Lung (tissue), 12 donors: ENCODE measurements around the gene ERC2. TPM values are rescaled to one million over a fixed set of nuclear protein-coding genes. Genes with fewer than 3 reads are reported as not detected.
A peak's percentile ranks its signal among the peaks of the same experiment; 100 is the strongest.

Experiments
- ATAC-seq: fragments of 200-7000 bp; cut with Tn5 transposase; one replicate; pipeline ENCODE4 v1.9.1; 2020; ENCODE audit warnings: moderate number of reproducible peaks; ENCODE audit not compliant: insufficient read depth, low FRiP score
- DNase-seq, 3 donors: peaks; one replicate each; pipeline ENCODE4 v3.0.0-alpha.2; 2013 to 2017
- H3K27ac ChIP-seq, 2 donors: one replicate each; pipeline ENCODE4 v1.5.1; 2013; ENCODE audit warnings: mild to moderate bottlenecking in 2 of 2, moderate library complexity in 2 of 2, control low read depth in 1 of 2, inconsistent platforms in 1 of 2, low read depth in 1 of 2, low read length in 1 of 2
- H3K27me3 ChIP-seq, 3 donors: one replicate each; pipeline ENCODE4 v1.5.1; 2013; ENCODE audit warnings: low read length in 2 of 3; ENCODE audit not compliant: control insufficient read depth in 3 of 3, insufficient read depth in 3 of 3
- H3K36me3 ChIP-seq, 4 donors: one replicate each; pipeline ENCODE4 v1.5.1; 2013; ENCODE audit warnings: low read length in 4 of 4, mild to moderate bottlenecking in 1 of 4, moderate library complexity in 1 of 4; ENCODE audit not compliant: control insufficient read depth in 4 of 4, insufficient read depth in 4 of 4
- H3K4me1 ChIP-seq, 5 donors: one replicate each; pipeline ENCODE4 v1.5.1; 2013; ENCODE audit warnings: low read length in 5 of 5, mild to moderate bottlenecking in 2 of 5, moderate library complexity in 1 of 5; ENCODE audit not compliant: control insufficient read depth in 5 of 5, insufficient read depth in 5 of 5
- H3K4me3 ChIP-seq: one replicate; pipeline ENCODE4 v1.5.1; 2013; ENCODE audit warnings: mild to moderate bottlenecking, control low read depth, moderate library complexity
- H3K9ac ChIP-seq, 2 donors: one replicate each; pipeline ENCODE4 v1.5.1; 2013; ENCODE audit warnings: low read length in 2 of 2, control low read depth in 1 of 2; ENCODE audit not compliant: insufficient read depth in 1 of 2
- H3K9me3 ChIP-seq, 4 donors: one replicate each; pipeline ENCODE4 v1.5.1; 2013; ENCODE audit warnings: low read length in 3 of 4, mild to moderate bottlenecking in 1 of 4, moderate library complexity in 1 of 4; ENCODE audit not compliant: control insufficient read depth in 4 of 4, insufficient read depth in 3 of 4
- CTCF ChIP-seq: IDR thresholded peaks from 2 replicates; pipeline ENCODE4 v1.5.1; 2012; ENCODE audit warnings: mild to moderate bottlenecking; ENCODE audit errors: control extremely low read depth, extremely low read depth
- WGBS, 2 donors: extraction: QIAGEN DNeasy Blood & Tissue Kit; methylation state at CpG; one replicate each; pipeline ENCODE4 v1.1.7; 2013; 5-methylcytosine and 5-hydroxymethylcytosine counted together
- polyA plus RNA-seq, 2 donors: library from polyadenylated mRNA; stranded (reverse); fragments of 200-250 nt; gene quantifications; one replicate each; pipeline ENCODE4 v1.2.1, GENCODE V29; 2013
- total RNA-seq, 2 donors: library from RNA; depleted of rRNA in 1 of 2; stranded (reverse); fragments of >200 nt in 1 of 2; gene quantifications; one replicate each; pipeline ENCODE4 v1.2.1, GENCODE V29; 2014 to 2021
- donor health status: control.
- donor health status: control.
- donor health status: Bipolar disorder and iron deficiency.
- donor health status: healthy.
- donor health status: DM: yes; HTN: yes; CAD: no.

ERC2 gene
- total and polyA plus RNA-seq, 4 donors = 0.20 to 3.5 (median 0.97) TPM

DNA sequence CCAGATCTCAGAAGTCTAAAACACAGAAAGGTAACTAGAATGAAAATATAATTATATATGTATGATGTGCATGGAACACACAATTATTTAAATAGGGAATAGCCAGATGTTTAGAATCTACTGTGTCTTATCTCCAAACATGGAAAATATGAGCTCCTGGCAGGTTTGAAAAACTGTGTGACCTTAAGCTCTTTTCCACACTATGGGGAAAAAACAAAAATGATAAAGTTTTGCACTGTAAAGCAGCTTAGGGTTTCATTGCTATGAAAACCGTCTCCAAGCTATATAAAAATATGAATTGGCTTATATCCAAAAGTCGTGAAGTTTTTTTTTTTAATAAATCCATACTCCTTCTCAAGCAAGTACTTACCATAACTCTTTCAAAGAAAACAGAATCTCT, 159.8 kb downstream of the ERC2 start:
- TF ChIP-seq CTCF = no peak
- no peak for ATAC-seq

GRCh38 chr3:56304069-56304468, 164.2 kb downstream of the ERC2 start:
- DNase-seq = no peak
- Histone ChIP-seq H3K4me1 (peaks cover 0 to 4% (median 0%) of the 10 kb centered on the region in 5 donors), H3K36me3 (no peaks in the 10 kb centered on the region), H3K9ac (no peak overlapping the region), H3K9me3 (peaks cover 0 to 2% (median 0%) of the 10 kb centered on the region in 4 donors), H3K4me3 (no peak overlapping the region), H3K27ac (no peak overlapping the region), H3K27me3 (no peaks in the 10 kb centered on the region)
- no peak for ATAC-seq
- no peak for TF ChIP-seq CTCF
- WGBS, 2 donors = 57 to 77% methylated on average over 1 of the region's 1 CpG

More for the DNA sequence above, 159.8 kb downstream of the ERC2 start:
- no peak for DNase-seq
- H3K27me3 ChIP-seq = no peaks in the 10 kb centered on the region
- WGBS, 2 donors = 69 to 84% methylated on average over 2 of the region's 2 CpGs
- H3K36me3 ChIP-seq = no peaks in the 10 kb centered on the region
- H3K4me1 ChIP-seq = peaks cover 0 to 4% (median 0%) of the 10 kb centered on the region in 5 donors
- peaks cover 0 to 2% (median 0%) of the 10 kb centered on the region in 4 donors for H3K9me3 ChIP-seq
- H3K4me3 ChIP-seq = no peak overlapping the region
- H3K9ac ChIP-seq = no peak overlapping the region
- no peak overlapping the region for H3K27ac ChIP-seq

GRCh38 chr3:56303487-56303886, 164.8 kb downstream of the ERC2 start:
- Histone ChIP-seq H3K27ac (no peak overlapping the region), H3K36me3 (no peaks in the 10 kb centered on the region), H3K9me3 (peaks cover 0 to 2% (median 0%) of the 10 kb centered on the region in 4 donors), H3K4me3 (no peak overlapping the region), H3K9ac (no peak overlapping the region), H3K4me1 (peaks cover 0 to 3% (median 0%) of the 10 kb centered on the region in 5 donors), H3K27me3 (no peaks in the 10 kb centered on the region)
- peak; percentile 33 for ATAC-seq
- DNase-seq = peak; percentile 53 to 72 (median 58)
- peak; percentile 4 for TF ChIP-seq CTCF
- WGBS, 2 donors = 19 to 24% methylated on average over 5 of the region's 5 CpGs

- Histone ChIP-seq H3K9ac (no peak overlapping the region), H3K36me3 (no peaks in the 10 kb centered on the region), H3K4me1 (peaks cover 0 to 2% (median 0%) of the 10 kb centered on the region in 5 donors), H3K27me3 (no peaks in the 10 kb centered on the region), H3K4me3 (no peak overlapping the region), H3K27ac (no peak overlapping the region), H3K9me3 (peaks cover 0 to 2% (median 0%) of the 10 kb centered on the region in 4 donors)
- 76 to 80% methylated on average over 2 of the region's 2 CpGs for WGBS, 2 donors
- TF ChIP-seq CTCF = no peak
- ATAC-seq = no peak
- no peak for DNase-seq
Measured at GRCh38 chr3:56302417-56302816, 165.8 kb downstream of the ERC2 start.
